HT1080 (cell line): ENCODE measurements around the gene PNN. TPM values are rescaled to one million over a fixed set of nuclear protein-coding genes. Genes with fewer than 3 reads are reported as not detected.
A peak's percentile ranks its signal among the peaks of the same experiment; 100 is the strongest.

Source experiments
- DNase-seq: peaks from one replicate; pipeline ENCODE4 v3.0.0-alpha.2; 2015; ENCODE audit warnings: low read depth
- total RNA-seq: library from RNA; depleted of rRNA; stranded (reverse); fragments of >200 nt; shearing (Covaris generic); gene quantifications from 2 replicates; pipeline ENCODE4 v1.2.3, GENCODE V29; 2014; rRNA removed

The PNN gene
- total RNA-seq, 1 experiment from 2014 or later = 31.2 TPM

DNA sequence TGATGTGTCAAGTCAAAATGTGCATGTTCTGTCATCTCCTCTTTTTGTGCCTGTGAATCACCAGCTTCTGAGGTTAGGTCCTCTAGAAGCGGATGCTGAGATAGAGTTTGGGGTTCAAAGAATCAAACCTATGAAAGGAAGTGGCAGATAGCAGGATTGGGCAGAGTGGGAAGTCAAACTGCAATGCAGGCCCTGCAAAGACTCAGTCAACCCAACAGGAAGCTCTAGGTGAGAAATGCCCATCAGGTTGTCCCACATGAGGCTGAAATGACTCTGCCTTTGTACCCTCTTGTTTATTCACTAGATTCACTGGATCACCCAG, 54.1 kb downstream of the PNN start:
- DNase-seq = peak; percentile 91

DNA sequence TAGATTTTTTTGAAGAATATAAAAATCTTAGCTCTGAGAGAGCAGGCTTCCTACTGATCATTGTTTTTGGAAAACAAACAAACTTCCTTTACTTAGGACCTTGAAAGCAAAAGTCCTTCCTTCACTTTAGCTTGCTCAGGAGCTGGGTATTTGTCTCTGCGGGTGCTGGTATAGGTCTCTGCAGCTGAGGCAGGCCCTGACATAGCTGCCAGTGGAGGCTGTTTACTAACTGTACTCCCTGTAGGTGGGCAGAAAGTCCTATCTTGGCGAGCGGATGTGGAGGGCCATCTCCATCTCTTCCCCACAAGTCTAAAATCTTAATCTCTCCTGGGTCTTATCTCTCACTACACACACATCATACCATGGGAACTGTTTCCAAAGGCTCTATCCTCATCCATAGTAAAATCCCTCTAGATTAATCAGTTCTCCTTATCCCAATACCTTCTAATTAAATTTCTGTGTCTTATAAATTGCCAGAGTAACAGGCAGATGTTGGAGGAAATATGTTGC, 54.6 kb downstream of the PNN start:
- no peak for DNase-seq

DNA sequence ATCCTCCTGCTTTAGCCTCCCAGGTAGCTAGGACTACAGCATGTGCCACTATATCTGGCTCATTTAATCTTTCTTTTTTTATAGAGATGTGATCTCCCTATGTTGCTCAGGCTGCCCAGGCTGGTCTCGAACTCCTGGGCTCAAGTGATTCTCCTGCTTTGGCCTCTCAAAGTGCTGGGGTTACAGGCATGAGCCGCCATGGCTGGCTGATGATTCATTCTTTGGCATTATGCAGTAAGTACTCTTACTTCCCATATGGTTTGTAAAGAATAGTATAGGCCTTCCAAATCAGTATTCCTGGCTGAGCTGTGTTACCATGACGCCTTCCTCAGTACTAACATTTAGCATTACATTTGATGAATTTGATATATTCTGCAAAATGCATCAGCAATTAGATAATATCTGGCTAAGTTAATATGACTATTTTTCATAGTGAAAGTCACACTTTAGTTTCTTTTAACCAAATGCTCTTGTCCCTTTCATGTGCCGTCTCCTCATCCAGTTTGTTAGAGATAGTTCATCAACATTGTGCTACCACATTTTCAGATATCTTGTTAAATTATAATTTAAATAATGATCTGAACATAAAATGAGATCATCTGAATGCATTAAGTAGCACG, 55.5 kb downstream of the PNN start:
- peak; percentile 39 for DNase-seq

- peak; percentile 45 for DNase-seq
These were observed 56.9 kb downstream of the PNN start for GRCh38 chr14:39231751-39232553.

Other genes with a start within 250 kb of the PNN start
- 95.6 and 108 TPM in 2 replicates for gene SEC23A, start 72.0 kb upstream of the PNN start, total RNA-seq
- gene GEMIN2, start 60.9 kb upstream of the PNN start, total RNA-seq = 34.5 and 36.2 TPM in 2 replicates
- 13.7 and 19.7 TPM in 2 replicates for gene TRAPPC6B, start 4.9 kb upstream of the PNN start, total RNA-seq
- 7.4 and 8.4 TPM in 2 replicates for gene MIA2, start 58.7 kb downstream of the PNN start, total RNA-seq